GM12872 (cell line): ENCODE measurements around the gene BBX.

Experiments
- CTCF ChIP-seq: IDR thresholded peaks from 3 replicates; pipeline ENCODE4 v1.5.1; 2011; ENCODE audit warnings: low read depth, mild to moderate bottlenecking, low read length, moderate library complexity; ENCODE audit not compliant: insufficient read depth

BBX gene

DNA sequence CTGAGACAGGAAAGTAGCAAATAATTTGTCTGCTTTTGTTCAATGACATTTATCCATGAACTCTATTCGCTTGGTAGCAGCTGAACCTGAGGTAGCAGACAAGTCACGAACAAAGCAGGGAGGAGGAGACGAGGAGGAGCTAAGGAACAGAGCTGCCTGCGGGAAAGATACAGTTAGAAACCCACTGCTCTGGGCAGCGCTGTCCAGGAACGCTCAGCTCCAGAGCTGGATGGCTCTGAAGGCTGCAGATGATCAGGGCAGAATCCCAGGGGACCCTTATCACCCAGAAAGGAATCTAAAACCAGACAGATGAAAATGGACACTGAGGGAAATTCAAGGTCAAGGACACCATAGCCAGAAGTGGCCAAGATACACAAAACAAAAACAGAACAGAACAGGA, 310.3 kb downstream of the BBX start:
- TF ChIP-seq CTCF = no peak

DNA sequence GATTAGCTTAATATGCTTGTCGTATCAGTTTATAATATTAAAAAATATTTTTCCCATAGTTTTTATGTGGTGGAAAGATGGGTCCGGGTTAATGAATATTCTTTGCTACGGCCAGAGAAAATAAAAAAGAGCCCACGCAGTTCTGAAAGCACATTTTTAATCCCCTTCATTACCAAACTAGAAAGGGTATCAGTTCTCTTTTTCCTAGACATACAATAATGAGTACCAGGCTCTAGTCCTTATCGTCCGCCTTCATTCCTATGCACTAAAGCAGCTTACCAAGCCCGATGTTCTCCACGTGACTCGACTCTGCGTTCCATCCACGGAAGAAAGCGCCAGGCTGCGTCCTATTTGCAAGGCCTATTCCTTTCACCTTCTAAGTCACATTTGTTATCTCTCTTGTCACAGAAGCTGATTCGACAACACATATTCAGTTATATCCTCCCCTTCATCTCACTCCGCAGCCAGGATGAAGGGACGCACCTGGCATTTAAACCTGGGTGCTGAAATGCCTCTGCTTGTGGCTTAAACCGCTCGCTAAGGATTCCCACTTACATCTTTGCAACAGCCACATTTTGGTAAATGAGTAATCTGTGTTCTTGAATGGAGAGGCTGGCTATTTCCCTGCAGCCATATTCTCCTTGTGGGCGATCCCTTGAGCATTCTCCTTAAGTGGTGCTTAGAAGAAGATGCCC, 311.1 kb downstream of the BBX start:
- no peak for TF ChIP-seq CTCF

DNA sequence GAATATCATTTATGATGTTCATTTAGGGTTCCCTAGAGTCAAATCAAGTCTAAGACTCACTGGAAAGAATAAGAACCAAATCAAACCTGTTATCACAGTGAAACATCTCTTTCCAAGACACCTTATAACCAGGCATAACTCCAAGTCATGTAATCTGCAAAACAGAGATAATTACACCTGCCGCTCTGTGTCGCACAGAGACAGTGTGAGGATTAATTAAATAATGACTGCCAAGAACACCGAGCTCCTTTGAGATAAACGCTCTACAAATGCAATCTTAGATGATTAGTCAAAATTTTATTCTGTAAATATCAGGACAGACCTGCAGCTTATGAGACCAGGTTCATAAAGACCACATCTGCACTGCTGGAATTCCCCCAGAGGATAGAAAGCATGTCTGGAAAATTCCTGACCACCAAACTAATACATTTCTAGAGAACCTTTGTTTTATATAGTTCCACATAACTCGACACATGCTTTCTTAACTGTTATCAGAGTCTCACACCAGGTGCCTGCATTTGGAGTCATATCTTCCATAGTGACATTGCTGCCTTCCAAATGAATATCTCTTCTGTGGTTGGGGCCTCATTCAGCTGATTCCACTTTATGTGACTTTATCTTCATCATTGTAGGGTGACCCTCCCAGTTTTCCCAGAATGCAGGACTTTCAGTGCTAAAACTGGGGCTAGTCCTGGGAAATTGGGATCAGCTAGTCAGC, 315.3 kb downstream of the BBX start:
- TF ChIP-seq CTCF = no peak

DNA sequence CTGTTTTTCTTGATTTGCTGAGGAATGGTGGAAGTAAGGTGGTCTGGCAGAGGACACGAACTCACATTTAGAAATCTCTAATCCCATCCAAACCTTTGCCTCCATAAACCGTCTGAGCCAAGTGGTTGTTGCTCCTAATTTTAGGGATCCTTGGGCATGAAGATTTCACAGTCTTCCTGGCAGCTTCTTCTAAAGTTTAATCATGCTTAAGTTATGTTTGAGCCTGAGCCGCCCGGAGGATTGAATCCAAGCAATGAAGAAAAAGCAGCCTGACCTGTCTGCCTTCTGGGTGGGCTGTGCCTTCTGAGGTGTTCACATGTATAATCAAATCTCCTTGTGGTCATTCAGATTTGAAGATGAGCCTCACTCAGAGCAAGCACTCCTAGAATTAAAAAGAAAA, 319.1 kb downstream of the BBX start:
- no peak for TF ChIP-seq CTCF

- no peak for TF ChIP-seq CTCF
These were observed 320.2 kb downstream of the BBX start for GRCh38 chr3:107842940-107843339.

GRCh38 chr3:107845380-107846278, 322.9 kb downstream of the BBX start:
- no peak for TF ChIP-seq CTCF

GRCh38 chr3:107846279-107846852, 323.6 kb downstream of the BBX start:
- peak; percentile 79 for TF ChIP-seq CTCF
